MM.1S (cell line): ENCODE results near the gene RIC1.

ENCODE experiments used
- DNase-seq: peaks from one replicate; pipeline ENCODE4 v3.0.0-alpha.2; 2015
- H2AFZ ChIP-seq: fragments of 300-600 bp; sonication (generic); 2 replicates; pipeline ENCODE4 v1.6.0; 2016; ENCODE audit warnings: antibody characterized with exemption, low read length
- H3F3A ChIP-seq: fragments of 300-600 bp; sonication (generic); 2 replicates; pipeline ENCODE4 v1.6.1; 2016; ENCODE audit warnings: mild to moderate bottlenecking, antibody characterized with exemption, low read length, moderate library complexity, mixed read lengths; ENCODE audit not compliant: insufficient read depth
- H3K27ac ChIP-seq: fragments of 300-600 bp; sonication (generic); 2 replicates; pipeline ENCODE4 v1.5.1; 2016; ENCODE audit warnings: mild to moderate bottlenecking, low read length
- H3K27me3 ChIP-seq: fragments of 300-600 bp; sonication (generic); replicated peaks from 2 replicates; pipeline ENCODE4 v1.6.0; 2016; ENCODE audit warnings: low read length; ENCODE audit not compliant: insufficient read depth
- H3K36me3 ChIP-seq: fragments of 300-600 bp; sonication (generic); replicated peaks from 2 replicates; pipeline ENCODE4 v1.6.1; 2016; ENCODE audit warnings: mild to moderate bottlenecking, low read length, mixed read lengths; ENCODE audit not compliant: insufficient read depth
- H3K4me1 ChIP-seq: fragments of 300-600 bp; sonication (generic); 2 replicates; pipeline ENCODE4 v1.6.1; 2016; ENCODE audit warnings: low read length, mixed read lengths
- H3K4me2 ChIP-seq: fragments of 300-600 bp; sonication (generic); 2 replicates; pipeline ENCODE4 v1.6.0; 2016; ENCODE audit warnings: low read depth, low read length
- H3K4me3 ChIP-seq: fragments of 300-600 bp; sonication (generic); 2 replicates; pipeline ENCODE4 v1.5.1; 2016; ENCODE audit warnings: low read length, mixed read lengths
- H3K79me2 ChIP-seq: fragments of 300-600 bp; sonication (generic); 2 replicates; pipeline ENCODE4 v1.6.1; 2016; ENCODE audit warnings: mixed run types, low read length, mixed read lengths
- H3K9ac ChIP-seq: fragments of 300-600 bp; sonication (generic); 2 replicates; pipeline ENCODE4 v1.6.1; 2016; ENCODE audit warnings: low read length, mixed read lengths
- H3K9me2 ChIP-seq: fragments of 300-600 bp; sonication (generic); replicated peaks from 2 replicates; pipeline ENCODE4 v1.6.1; 2016; ENCODE audit warnings: mild to moderate bottlenecking, low read length, mixed read lengths; ENCODE audit not compliant: insufficient read depth
- H3K9me3 ChIP-seq: fragments of 300-600 bp; sonication (generic); replicated peaks from 2 replicates; pipeline ENCODE4 v1.6.1; 2016; ENCODE audit warnings: mild to moderate bottlenecking, low read length, mixed read lengths; ENCODE audit not compliant: insufficient read depth
- H4K20me1 ChIP-seq: fragments of 300-600 bp; sonication (generic); 2 replicates; pipeline ENCODE4 v1.6.1; 2016; ENCODE audit warnings: mild to moderate bottlenecking, low read length, moderate library complexity, mixed read lengths; ENCODE audit not compliant: insufficient read depth
- EZH2 ChIP-seq: fragments of 300-600 bp; sonication (generic); optimal IDR thresholded peaks from 2 replicates; pipeline ENCODE3; 2017; ENCODE audit warnings: low read depth, mild to moderate bottlenecking, antibody characterized with exemption, low read length, mixed read lengths
- EZH2phosphoT487 ChIP-seq: fragments of 300-600 bp; sonication (generic); IDR thresholded peaks from 2 replicates; pipeline ENCODE4 v1.6.1; 2018; ENCODE audit warnings: antibody characterized with exemption, low read length
- TF ChIP-seq, protein P1 (sequence below): fragments of 300-600 bp; sonication (generic); IDR thresholded peaks from 2 replicates; pipeline ENCODE4 v1.5.1; 2016; ENCODE audit warnings: antibody characterized with exemption, low read length, mixed read lengths

Gene RIC1

DNA sequence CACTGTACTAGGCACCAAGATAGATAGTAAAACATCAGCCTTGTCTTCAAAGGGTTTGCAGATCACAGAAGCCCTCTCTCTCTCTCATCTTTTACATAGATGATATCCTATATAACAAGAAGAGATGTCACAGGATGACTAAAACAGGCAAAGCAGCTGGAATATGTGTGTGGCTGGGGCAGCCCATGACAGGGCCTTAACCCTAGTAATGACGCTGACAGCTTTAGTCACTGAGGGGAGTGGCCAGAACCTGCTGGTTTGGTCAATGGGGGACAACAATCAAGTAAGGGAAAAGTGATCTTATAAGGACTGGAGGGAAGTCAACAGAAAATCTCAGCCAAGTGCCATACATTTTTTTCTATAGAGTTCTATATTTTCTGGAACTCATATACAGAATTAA, 41.9 kb upstream of the RIC1 start:
- no peaks in the 10 kb centered on the region for H3K9me2 ChIP-seq
- H3K4me2 ChIP-seq, result no peak overlapping the region
- no peaks in the 10 kb centered on the region for H3F3A ChIP-seq
- no peaks in the 10 kb centered on the region for H4K20me1 ChIP-seq
- DNase-seq, result no peak
- no peak overlapping the region for H3K9ac ChIP-seq
- no peak overlapping the region for H3K4me3 ChIP-seq
- no peak overlapping the region for H3K27ac ChIP-seq
- H3K36me3 ChIP-seq, result no peaks in the 10 kb centered on the region
- TF ChIP-seq, protein P1, sequence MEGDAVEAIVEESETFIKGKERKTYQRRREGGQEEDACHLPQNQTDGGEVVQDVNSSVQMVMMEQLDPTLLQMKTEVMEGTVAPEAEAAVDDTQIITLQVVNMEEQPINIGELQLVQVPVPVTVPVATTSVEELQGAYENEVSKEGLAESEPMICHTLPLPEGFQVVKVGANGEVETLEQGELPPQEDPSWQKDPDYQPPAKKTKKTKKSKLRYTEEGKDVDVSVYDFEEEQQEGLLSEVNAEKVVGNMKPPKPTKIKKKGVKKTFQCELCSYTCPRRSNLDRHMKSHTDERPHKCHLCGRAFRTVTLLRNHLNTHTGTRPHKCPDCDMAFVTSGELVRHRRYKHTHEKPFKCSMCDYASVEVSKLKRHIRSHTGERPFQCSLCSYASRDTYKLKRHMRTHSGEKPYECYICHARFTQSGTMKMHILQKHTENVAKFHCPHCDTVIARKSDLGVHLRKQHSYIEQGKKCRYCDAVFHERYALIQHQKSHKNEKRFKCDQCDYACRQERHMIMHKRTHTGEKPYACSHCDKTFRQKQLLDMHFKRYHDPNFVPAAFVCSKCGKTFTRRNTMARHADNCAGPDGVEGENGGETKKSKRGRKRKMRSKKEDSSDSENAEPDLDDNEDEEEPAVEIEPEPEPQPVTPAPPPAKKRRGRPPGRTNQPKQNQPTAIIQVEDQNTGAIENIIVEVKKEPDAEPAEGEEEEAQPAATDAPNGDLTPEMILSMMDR, result no peak
- TF ChIP-seq EZH2 (no peak), EZH2phosphoT487 (no peak)
- no peaks in the 10 kb centered on the region for H3K9me3 ChIP-seq
- H2AFZ ChIP-seq, result no peak overlapping the region
- no peaks in the 10 kb centered on the region for H3K79me2 ChIP-seq
- H3K27me3 ChIP-seq, result no peaks in the 10 kb centered on the region
- H3K4me1 ChIP-seq, result peaks cover 9% of the 10 kb centered on the region; the same call in 1 of the 2 replicates

DNA sequence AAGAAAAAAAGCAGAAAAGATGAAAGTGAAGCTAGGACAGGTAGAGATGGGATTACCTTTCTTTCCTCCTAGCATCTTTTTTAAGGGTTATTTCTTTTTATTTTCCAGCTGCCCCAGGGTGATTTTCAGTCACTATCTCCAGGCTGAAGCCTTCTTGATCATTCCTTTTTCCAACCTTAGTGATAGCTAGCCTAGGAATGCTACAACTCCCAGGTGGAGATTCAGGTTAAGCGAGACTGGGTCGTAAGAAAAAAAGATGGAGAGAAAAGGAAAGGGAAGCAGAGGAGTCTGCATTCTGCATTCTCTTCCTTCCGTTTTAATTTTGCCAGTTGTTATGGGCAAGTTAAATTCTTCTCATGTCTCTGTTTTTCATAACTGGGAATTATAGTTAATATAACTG, 36.7 kb upstream of the RIC1 start:
- Histone ChIP-seq H3K9me3 (no peaks in the 10 kb centered on the region), H3F3A (peaks cover 6% of the 10 kb centered on the region; the same call in 1 of the 2 replicates), H3K27me3 (no peaks in the 10 kb centered on the region), H4K20me1 (no peaks in the 10 kb centered on the region), H3K9me2 (no peaks in the 10 kb centered on the region), H3K9ac (no peak overlapping the region), H3K36me3 (no peaks in the 10 kb centered on the region), H3K4me3 (no peak overlapping the region), H3K27ac (no peak overlapping the region), H3K79me2 (no peaks in the 10 kb centered on the region), H3K4me1 (peaks cover 28% of the 10 kb centered on the region), H2AFZ (no peak overlapping the region), H3K4me2 (no peak overlapping the region)
- TF ChIP-seq, protein P1, result no peak
- no peak for TF ChIP-seq EZH2phosphoT487
- TF ChIP-seq EZH2, result no peak
- no peak for DNase-seq

DNA sequence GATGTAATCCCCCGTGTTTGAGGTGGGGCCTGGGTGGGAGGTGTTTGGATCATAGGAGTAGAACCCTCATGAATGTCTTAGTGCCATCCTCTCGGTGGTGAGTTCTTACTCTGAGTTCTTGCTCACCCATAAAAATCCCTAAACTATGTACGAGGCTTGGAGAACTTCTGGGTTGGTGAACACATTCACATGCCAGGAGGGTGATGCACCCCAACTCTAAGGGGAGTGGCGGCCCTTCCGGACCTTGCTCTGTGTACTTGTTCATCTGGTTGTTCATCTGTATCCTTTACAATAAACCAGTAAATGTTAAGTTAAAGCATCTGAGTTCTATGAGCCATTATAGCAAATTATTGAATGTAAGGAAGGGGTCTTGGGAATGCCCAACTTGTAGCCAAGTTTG, 36.0 kb upstream of the RIC1 start:
- H2AFZ ChIP-seq, result no peak overlapping the region
- H3K27ac ChIP-seq, result no peak overlapping the region
- H3K9ac ChIP-seq, result no peak overlapping the region
- no peaks in the 10 kb centered on the region for H4K20me1 ChIP-seq
- no peaks in the 10 kb centered on the region for H3K79me2 ChIP-seq
- no peaks in the 10 kb centered on the region for H3K27me3 ChIP-seq
- no peak for TF ChIP-seq EZH2phosphoT487
- TF ChIP-seq, protein P1, result no peak
- no peak for TF ChIP-seq EZH2
- no peaks in the 10 kb centered on the region for H3K9me3 ChIP-seq
- H3K9me2 ChIP-seq, result no peaks in the 10 kb centered on the region
- no peak overlapping the region for H3K4me3 ChIP-seq
- H3F3A ChIP-seq, result peaks cover 6% of the 10 kb centered on the region; the same call in 1 of the 2 replicates
- no peak overlapping the region for H3K4me2 ChIP-seq
- peaks cover 28% of the 10 kb centered on the region for H3K4me1 ChIP-seq
- no peak for DNase-seq
- H3K36me3 ChIP-seq, result no peaks in the 10 kb centered on the region
